ENCODE results near the gene NKD1.

- TF ChIP-seq, protein P1, sequence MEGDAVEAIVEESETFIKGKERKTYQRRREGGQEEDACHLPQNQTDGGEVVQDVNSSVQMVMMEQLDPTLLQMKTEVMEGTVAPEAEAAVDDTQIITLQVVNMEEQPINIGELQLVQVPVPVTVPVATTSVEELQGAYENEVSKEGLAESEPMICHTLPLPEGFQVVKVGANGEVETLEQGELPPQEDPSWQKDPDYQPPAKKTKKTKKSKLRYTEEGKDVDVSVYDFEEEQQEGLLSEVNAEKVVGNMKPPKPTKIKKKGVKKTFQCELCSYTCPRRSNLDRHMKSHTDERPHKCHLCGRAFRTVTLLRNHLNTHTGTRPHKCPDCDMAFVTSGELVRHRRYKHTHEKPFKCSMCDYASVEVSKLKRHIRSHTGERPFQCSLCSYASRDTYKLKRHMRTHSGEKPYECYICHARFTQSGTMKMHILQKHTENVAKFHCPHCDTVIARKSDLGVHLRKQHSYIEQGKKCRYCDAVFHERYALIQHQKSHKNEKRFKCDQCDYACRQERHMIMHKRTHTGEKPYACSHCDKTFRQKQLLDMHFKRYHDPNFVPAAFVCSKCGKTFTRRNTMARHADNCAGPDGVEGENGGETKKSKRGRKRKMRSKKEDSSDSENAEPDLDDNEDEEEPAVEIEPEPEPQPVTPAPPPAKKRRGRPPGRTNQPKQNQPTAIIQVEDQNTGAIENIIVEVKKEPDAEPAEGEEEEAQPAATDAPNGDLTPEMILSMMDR (IDR thresholded peaks at IDR 0.05) = no peak
- no peak for TF ChIP-seq EP300 (IDR thresholded peaks at IDR 0.05)
Observed at GRCh38 chr16:50505714-50506542, 42.3 kb upstream of the NKD1 start.

Measured in sigmoid colon (tissue), 4 donors.